NCI-H510A (cell line): ENCODE results near the gene CD101.
A peak's percentile ranks its signal among the peaks of the same experiment; 100 is the strongest.

Experiments used
- DNase-seq: peaks from one replicate; lab custom pipeline; 2025; lab: John Stamatoyannopoulos, UW

CD101 gene

GRCh38 chr1:116984406-116985160 lies 17.0 kb upstream of the CD101 start:
- DNase-seq, result no peak

- no peak for DNase-seq
Observed at GRCh38 chr1:116986421-116987255, 14.9 kb upstream of the CD101 start.

- no peak for DNase-seq
Observed at GRCh38 chr1:116987256-116987555, 14.4 kb upstream of the CD101 start.

DNA sequence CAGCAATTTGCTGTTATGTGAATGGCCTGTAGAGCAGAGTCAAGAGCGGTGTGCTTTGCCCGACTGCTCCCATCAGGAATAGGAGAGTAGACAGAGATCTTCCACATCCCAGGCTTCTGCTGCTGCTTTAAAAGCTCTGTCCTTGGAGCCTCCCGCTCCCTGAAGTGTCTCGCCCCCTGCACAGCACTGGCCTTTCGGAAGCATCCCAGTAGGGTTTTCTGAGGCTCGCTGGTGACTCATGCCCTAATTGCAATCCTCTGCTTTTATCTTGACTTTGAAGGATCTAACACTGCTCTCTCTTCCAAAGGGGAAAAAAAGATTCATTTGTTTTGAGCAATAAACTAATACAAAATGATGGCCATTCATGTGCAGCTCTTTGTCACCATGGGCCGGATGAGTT lies 13.3 kb upstream of the CD101 start:
- no peak for DNase-seq

DNA sequence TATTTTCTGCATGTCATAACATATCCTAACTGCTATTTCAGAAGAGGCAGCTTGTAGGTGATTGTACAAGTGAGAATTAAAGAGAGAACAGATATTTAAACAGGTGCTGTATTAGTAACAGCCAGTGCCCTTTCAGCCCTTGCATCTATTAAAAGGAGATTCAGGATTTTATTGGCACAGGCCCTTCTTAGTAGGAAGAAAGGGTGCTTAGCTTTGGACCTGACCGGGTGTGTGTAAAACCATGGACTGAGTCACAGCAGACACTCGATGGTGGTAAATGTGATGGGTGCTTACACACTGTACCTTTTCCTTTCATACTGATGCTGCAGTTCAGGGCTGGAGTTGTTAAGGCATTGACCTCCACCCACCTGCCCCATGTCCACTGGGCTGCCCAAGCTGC lies 12.7 kb upstream of the CD101 start:
- DNase-seq, result no peak

GRCh38 chr1:116989835-116990234 lies 11.7 kb upstream of the CD101 start:
- no peak for DNase-seq

- no peak for DNase-seq
Observed at GRCh38 chr1:116990612-116991151, 10.9 kb upstream of the CD101 start.

- DNase-seq, result no peak
Observed at GRCh38 chr1:116991171-116991845, 10.3 kb upstream of the CD101 start.

DNA sequence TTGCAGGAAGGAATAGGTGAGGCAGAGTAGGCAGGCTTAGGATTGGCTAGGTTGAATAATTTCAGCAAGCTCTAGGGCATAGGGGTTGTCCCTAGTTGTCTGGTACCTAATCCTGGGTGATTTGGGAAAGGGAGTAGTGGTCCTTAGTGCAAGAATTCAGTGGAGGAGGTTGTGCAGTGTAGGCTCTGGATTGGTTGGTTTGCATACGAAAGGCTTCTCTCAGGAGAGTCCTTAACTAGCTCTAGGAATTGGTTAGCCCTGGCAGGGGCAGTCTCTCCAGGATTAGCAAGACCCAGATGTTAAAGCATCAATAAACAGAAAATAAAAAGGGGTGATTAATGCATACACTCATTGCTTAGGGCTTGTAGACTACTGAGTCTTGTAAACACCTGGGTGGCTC lies 9.6 kb upstream of the CD101 start:
- DNase-seq, result no peak

DNA sequence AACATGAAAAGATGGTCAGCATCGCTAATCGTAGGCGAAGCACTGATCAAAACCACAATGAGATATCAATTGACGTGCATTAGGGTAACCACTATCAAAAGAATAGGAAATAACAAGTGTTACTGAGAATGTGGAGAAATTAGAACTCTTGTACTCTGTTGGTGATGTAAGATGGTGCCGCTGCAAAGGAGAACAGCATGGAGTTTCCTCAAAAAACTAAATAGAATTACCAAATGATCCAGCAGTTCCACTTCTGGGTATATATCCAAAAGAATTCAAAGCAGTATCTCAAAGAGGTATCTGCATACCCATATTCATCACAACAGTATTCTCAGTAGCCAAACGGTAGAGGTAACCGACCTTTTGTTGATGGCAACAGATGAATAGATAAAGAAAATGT lies 8.3 kb upstream of the CD101 start:
- no peak for DNase-seq

GRCh38 chr1:116994411-116994810 lies 7.1 kb upstream of the CD101 start:
- DNase-seq, result no peak

DNA sequence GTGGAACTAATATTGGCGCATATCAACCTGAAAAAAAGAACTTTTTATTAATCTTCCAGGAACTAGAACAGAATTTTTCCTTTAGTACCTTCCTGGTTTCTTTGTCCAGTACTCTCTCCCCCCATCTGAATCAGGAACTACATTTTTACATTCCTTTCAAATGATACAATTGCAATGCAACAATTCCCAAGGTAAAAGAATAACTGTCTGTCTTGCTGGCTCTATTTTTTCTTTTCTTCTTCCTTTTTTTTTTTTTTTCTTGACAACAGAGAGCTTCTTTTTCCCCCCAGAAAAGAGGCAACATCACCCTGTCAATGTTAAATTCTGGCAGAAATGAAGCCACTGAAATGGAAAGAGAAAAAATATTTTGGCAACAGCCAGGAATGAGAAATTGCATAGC lies 4.5 kb upstream of the CD101 start:
- DNase-seq, result no peak

GRCh38 chr1:116997636-116998035 lies 3.9 kb upstream of the CD101 start:
- no peak for DNase-seq

DNA sequence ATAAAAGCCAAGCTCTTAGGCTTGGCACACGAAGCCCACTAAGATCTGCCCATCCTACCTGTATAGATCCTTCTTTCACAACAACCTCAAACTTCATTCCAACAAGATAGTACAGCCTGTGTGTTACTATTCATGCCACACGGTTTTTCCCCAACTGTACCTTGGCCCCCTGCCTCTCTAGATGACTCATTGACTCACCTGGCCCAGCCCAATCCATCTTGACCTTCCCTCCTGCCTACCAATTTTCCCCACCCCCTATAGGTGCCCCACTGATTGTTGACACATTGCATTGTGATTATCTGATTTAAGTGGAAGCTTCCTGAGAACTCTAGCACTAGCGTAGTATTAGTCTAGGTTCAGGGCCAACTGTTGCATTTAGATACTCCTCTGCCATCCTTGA lies 2.0 kb upstream of the CD101 start:
- DNase-seq, result no peak

DNA sequence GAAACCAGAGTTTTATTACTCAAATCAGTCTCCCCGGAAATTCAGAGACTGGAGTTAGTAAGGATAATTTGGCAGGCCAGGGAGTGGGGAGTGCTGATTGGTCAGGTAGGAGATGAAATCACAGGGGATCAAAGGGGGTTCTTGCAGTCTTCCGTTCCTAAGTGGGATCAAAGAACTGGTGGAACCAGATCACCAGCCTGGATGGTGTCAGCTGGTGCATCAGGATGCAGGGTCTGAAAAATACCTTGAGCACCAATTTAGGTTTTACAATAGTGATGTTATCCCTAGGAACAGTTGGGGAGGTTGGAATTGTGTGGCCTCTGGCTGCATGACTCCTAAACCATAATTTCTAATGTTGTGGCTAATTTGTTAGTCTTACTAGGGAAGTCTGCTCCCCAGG lies 1.4 kb upstream of the CD101 start:
- no peak for DNase-seq

GRCh38 chr1:117003223-117003875 lies 1.8 kb downstream of the CD101 start:
- DNase-seq, result no peak

- no peak for DNase-seq
Observed at GRCh38 chr1:117007719-117008013, 6.1 kb downstream of the CD101 start.

DNA sequence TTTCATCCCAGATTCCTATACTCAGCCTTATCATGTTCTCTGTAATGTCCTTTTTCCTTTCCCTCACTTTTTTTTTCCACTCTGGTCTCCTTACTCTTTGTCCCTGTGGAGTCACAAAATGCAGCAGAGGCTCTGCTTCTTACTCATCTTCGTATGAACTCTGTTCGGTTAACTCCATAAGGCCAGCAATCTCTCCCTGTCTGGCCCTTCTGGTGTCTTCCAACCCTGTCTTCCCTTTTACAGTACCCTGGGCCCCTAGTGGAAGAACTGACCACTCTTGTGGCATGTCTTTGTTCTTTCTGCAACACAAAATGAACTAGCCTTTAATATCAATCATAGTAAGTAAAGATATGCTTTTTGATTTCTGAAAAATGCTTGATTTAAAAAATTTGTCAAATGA lies 7.1 kb downstream of the CD101 start:
- DNase-seq, result no peak

- no peak for DNase-seq
Observed at GRCh38 chr1:117009132-117009531, 7.6 kb downstream of the CD101 start.

DNA sequence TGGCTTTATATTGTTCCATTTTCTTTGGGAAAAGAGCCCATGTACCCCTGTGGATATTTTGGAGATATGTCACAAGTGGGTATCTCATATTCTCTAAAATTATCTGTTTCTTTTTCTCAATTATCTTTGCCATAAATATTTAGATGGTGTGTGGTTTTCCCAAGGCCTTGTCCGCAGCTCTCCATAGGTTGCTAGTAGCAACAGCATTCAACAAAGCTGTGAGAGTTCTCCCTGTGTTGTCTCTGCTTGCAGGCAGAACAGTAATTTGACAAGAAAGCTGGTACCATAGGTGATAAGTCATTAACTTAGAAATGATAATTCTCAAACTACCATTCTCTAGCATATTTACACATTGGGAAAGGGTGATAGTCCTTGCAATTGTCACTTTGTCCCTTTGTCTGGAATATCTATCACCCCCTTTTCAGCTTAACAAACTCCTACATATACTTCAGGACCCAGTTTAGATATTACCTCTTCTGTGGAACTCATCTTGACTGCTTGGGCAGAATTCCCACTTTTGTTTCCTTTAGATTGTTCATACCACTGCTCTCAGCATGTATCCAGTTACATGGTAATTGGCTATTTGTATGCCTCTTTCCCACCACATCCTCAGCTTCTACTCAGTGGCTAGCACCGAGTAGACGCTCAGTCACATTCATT lies 8.9 kb downstream of the CD101 start:
- DNase-seq, result no peak

GRCh38 chr1:117011334-117011733 lies 9.8 kb downstream of the CD101 start:
- DNase-seq, result no peak

DNA sequence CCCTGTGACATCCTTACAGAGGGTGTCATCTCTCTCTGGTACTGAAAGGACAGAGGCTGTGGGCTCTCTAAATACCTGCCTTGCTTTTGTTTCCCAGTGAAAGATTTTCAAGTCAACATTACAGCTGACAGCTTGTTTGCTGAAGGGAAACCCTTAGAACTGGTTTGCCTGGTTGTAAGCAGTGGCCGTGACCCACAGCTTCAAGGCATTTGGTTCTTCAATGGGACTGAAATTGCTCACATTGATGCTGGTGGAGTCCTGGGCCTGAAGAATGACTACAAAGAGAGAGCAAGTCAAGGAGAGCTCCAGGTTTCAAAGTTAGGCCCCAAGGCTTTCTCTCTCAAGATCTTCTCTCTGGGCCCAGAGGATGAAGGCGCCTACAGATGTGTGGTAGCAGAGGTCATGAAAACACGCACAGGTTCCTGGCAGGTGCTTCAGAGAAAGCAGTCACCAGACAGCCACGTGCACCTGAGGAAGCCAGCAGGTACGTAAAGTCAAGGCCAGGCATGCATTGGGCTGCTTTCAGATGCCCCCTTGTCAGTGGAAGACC lies 11.8 kb downstream of the CD101 start:
- DNase-seq, result peak; percentile 78
